Upper lobe of left lung (tissue), 4 donors: Measurements from ENCODE around the gene CAPN5.

Experiments used
- CTCF ChIP-seq, 6 experiments: fragments of 450-650 bp in 4 of 6; fragments of 200-600 bp in 2 of 6; sonication (generic) in 2 of 6; IDR thresholded peaks; one replicate each; pipeline ENCODE4 v1.5.1; 2016 to 2019; ENCODE audit warnings: antibody characterized with exemption in 6 of 6
- POLR2A ChIP-seq, 4 donors: fragments of 450-650 bp; IDR thresholded peaks; one replicate each; pipeline ENCODE4 v1.5.1; 2016 to 2017; ENCODE audit warnings: antibody characterized with exemption in 4 of 4, mild to moderate bottlenecking in 2 of 4
- POLR2AphosphoS5 ChIP-seq, 2 donors: sonication (generic); formaldehyde crosslinking; IDR thresholded peaks; one replicate each; pipeline ENCODE4 v1.5.1; 2017; ENCODE audit warnings: antibody characterized with exemption in 2 of 2

- TF ChIP-seq CTCF (IDR thresholded peaks at IDR 0.05) = no peak
- TF ChIP-seq POLR2A (IDR thresholded peaks at IDR 0.05) = no peak
- no peak for TF ChIP-seq POLR2AphosphoS5 (IDR thresholded peaks at IDR 0.05)
Measured at GRCh38 chr11:77124488-77124887, 57.7 kb downstream of the CAPN5 start.
